ENCODE results near the gene DDX24.

DNA sequence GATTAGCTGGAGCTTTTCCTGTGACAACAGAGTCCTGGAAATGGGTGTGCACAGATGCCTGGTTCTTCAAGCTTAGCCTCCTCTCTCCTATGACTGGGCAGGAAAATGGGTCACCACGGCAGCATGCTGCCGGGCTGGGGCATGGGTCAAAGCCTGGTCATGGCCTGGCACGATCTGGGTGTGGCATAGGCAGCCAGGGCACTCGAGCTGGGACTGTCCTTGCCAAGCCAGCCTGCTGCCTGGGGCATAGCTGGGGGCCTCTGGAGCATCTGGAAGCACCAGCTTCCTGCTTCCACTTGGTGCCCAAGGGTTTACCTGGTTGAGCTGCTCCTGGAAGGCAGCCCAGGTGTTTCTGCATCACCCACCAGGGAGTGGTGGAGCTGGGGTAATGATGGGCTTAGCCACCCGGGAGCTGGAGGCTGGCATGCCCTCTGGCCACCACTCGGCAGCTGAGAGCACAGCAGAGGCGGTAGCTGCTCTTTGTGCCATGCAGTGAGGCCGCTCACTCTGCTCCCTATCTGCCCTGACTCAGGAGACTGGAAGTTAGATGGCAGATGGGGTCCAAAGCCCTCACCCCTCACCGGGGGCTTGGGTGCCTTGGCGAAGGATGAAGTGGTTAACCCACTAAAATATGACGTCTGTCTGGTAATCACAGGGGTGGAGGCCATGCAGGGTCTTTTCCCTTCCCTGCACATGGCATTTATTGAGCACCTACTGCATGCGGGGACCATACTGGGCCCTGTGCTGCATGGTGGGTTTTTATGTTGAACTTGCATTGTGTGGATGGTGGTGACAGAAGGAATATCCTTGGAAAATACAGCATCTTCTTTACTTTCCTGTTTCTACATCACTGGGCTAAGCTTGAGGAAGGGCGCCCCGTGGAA, 53.2 kb downstream of the DDX24 start:
- TF ChIP-seq, protein P1, sequence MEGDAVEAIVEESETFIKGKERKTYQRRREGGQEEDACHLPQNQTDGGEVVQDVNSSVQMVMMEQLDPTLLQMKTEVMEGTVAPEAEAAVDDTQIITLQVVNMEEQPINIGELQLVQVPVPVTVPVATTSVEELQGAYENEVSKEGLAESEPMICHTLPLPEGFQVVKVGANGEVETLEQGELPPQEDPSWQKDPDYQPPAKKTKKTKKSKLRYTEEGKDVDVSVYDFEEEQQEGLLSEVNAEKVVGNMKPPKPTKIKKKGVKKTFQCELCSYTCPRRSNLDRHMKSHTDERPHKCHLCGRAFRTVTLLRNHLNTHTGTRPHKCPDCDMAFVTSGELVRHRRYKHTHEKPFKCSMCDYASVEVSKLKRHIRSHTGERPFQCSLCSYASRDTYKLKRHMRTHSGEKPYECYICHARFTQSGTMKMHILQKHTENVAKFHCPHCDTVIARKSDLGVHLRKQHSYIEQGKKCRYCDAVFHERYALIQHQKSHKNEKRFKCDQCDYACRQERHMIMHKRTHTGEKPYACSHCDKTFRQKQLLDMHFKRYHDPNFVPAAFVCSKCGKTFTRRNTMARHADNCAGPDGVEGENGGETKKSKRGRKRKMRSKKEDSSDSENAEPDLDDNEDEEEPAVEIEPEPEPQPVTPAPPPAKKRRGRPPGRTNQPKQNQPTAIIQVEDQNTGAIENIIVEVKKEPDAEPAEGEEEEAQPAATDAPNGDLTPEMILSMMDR (conservative IDR thresholded peaks at IDR 0.05; ENCODE audit: low read depth, low read length) = no peak
- TF ChIP-seq EZH2 (IDR thresholded peaks at IDR 0.05; ENCODE audit: borderline replicate concordance, low read depth, low read length, poor library complexity, severe bottlenecking) = no peak

All from A673 (cell line).